GM12875 (cell line): ENCODE results near the gene ADGRL4.

ENCODE experiments used
- H3K4me3 ChIP-seq: one replicate; pipeline ENCODE4 v1.5.1; 2011; ENCODE audit warnings: low read depth, low read length, control low read depth
- TF ChIP-seq, protein P1 (sequence below): IDR thresholded peaks from 2 replicates; pipeline ENCODE4 v1.5.1; 2011; ENCODE audit warnings: low read depth, mild to moderate bottlenecking, control low read depth, inconsistent platforms, low read length, moderate library complexity, borderline replicate concordance; ENCODE audit not compliant: insufficient read depth

Gene ADGRL4

DNA sequence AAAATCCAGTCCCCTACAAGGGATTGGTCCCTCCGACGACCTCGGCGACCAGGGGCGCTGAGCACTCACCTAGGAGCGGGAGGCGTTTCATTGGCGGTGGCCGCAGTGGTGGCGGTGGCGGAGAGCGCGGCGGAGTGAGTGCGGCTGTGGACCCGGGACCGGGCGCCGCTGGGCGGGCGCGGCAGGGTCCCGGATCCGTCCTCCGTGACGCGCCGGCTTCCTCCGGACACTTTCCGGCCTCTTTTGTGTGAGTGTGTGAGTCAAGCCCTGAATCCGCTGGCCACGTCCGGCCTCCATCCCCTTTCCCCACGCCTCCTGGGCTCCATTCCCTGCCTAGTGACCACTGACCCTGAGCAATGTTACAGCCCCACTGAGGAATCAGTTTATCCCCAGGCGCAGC, at the start of gene ADGRL4:
TSS of gene ADGRL4 (minus strand) at position 167 of the 400 bp plus-strand sequence. CDS start at position 91, 76 bp downstream.
- no peak within 1 kb of the TSS for H3K4me3 ChIP-seq
- TF ChIP-seq, protein P1, sequence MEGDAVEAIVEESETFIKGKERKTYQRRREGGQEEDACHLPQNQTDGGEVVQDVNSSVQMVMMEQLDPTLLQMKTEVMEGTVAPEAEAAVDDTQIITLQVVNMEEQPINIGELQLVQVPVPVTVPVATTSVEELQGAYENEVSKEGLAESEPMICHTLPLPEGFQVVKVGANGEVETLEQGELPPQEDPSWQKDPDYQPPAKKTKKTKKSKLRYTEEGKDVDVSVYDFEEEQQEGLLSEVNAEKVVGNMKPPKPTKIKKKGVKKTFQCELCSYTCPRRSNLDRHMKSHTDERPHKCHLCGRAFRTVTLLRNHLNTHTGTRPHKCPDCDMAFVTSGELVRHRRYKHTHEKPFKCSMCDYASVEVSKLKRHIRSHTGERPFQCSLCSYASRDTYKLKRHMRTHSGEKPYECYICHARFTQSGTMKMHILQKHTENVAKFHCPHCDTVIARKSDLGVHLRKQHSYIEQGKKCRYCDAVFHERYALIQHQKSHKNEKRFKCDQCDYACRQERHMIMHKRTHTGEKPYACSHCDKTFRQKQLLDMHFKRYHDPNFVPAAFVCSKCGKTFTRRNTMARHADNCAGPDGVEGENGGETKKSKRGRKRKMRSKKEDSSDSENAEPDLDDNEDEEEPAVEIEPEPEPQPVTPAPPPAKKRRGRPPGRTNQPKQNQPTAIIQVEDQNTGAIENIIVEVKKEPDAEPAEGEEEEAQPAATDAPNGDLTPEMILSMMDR = no peak

DNA sequence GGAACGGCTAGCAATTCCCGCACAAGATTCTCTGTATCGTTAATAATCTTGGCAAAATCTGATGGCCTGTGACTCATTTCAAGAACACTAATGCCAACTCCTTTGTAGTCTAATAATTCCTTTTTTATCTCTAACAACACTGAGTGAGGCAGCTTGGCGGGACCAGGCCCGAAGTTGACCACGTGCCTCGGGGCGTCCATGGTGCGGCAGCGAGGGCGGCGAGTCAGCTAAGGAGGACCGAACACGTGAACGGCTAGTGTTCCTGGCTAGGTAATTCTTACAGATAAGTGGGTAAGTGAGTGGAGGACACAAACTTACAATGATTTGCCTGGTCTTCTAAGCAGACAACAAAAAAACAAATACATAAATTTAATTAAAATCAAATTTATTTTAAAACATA, 49.3 kb upstream of the ADGRL4 start:
- H3K4me3 ChIP-seq = no peak overlapping the region
- TF ChIP-seq, protein P1 = no peak

DNA sequence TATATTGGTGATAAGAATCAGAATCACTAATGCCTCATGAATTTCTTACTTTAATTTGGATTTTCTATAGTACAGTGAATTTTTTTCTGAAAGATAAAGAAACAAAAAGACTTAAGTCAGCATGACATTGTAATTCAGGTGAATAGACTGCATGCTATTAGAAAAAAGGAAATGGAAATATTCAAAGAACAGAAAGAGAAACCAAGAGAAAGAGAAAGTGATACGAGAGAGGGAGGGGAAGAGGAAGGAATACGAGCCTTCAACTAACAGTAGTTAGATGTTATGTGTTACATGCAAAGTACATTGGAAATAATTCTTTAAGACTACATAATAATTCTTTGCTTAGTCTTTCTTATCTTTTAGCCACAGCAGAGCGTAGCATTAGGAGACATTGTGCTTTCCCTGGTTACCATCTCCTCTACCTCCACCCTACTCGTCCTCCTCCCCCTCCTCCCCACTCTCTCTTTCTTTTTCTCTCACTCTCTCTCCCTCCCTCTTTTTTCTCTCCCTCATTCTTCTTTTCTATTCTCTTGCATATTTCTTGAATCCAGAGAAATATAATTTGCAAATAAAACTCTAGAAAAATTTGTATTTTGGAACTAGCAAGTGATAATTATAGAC, 46.4 kb upstream of the ADGRL4 start:
- TF ChIP-seq, protein P1 = no peak
- H3K4me3 ChIP-seq = peak overlapping the region; percentile 10

DNA sequence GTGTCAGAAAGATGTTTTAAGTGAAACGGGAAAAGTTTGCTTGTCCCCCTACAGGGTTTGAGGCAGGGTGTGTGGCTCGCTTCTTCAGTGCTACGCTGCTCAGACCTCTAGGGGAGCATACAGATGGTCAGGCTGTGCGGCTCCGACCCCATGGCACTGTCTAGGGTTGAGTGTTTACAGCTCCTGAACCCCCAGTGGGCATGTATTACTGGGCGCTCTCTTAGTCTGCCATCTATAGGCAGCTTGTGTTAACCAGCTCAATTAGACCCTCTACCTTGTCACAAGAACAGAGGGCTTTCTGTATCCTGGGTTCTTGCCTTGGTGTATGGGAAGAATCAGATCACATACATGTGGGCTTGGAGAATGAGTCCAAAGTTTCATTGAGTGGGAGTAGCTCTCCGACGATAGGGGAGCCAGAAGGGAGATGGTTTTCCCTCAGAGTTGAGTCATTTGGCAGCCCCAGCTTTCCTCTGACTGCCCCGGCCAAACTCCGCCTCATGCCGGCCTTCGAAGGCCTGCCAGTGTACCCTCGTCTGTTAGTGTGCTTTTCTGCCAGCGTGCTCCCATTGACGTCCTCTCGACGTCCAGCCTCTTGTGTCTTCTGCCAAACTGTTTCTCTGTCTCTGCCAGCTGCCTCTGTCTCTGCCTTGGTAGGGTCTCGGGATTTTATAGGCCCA, 38.6 kb upstream of the ADGRL4 start:
- TF ChIP-seq, protein P1 = no peak; the same call in 1 of the 2 replicates
- H3K4me3 ChIP-seq = no peak overlapping the region

DNA sequence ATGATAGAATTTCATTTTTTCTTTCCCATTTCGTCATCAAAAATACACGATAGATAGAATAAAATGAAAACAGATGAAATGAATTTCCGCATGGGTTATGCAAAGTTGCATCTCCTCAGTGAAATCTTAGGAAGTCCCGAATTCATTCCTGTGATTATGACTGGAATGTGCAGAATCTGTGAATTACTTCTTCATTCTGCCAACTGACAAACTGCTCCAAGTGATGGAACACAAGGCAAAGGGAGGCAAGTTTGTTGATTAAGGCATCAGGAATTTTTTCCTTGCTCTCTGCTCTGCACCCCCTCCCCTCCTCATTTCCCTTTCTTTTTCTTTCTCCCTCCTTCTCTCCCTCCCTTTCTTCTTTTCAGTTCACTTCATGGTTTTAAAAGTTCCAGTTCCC, 37.0 kb upstream of the ADGRL4 start:
- TF ChIP-seq, protein P1 = no peak
- no peak overlapping the region for H3K4me3 ChIP-seq

DNA sequence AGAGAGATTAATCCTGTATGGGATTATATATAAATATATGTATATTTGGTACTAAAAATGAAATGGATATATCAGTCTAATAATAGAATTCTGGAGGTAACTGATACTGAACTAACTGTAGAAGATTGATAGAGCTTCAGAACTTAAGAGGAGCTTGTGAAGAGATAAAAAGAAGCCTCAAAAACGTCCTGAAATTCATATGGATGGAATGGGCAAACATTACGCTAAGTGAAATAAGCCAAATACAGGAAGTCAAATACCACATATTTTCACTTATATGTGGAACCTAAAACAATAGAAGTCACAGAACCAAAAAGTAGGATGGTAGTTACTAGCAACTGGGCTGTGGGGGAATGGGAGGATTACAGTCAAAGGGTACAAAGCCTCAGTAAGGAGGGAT, 36.0 kb upstream of the ADGRL4 start:
- TF ChIP-seq, protein P1 = no peak
- H3K4me3 ChIP-seq = no peak overlapping the region

DNA sequence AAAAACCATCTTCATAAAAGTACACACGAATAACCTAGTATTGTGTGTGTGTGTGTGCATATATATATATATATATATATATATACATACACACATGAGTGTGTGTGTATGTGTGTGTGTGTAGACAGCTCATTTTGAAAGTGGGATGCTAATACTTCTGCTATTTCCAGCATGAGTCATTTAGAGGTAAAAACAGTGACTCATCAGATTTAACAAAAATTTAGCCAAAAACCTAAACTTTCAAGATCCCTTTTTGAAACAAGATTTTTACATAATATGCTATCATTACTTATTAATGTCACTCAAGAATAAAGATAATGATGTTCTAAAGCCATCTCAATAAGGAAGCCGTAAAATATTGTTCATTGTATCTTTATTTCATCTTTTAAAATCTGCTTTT, 35.6 kb upstream of the ADGRL4 start:
- TF ChIP-seq, protein P1 = no peak
- no peak overlapping the region for H3K4me3 ChIP-seq
